Fibroblast of lung (primary cell): ENCODE results near the gene EXOC3. TPM values are rescaled to one million over a fixed set of nuclear protein-coding genes. Genes with fewer than 3 reads are reported as not detected.

ENCODE experiments used
- DNase-seq, 2 donors: peaks; one replicate each; pipeline versions ENCODE4 v3.0.0 to v3.0.0-alpha.2; 2010; ENCODE audit warnings: low read depth in 2 of 2
- H2AFZ ChIP-seq: 2 replicates; pipeline ENCODE4 v1.5.1; 2012; ENCODE audit warnings: low read length, control low read depth, inconsistent platforms
- H3K27ac ChIP-seq: 2 replicates; pipeline ENCODE4 v1.5.1; 2011; ENCODE audit warnings: low read length, control low read depth; ENCODE audit not compliant: insufficient read depth
- H3K27me3 ChIP-seq: 2 replicates; pipeline ENCODE4 v1.5.1; 2011; ENCODE audit warnings: mild to moderate bottlenecking, low read length; ENCODE audit not compliant: control insufficient read depth, insufficient read depth
- H3K36me3 ChIP-seq: 2 replicates; pipeline ENCODE4 v1.5.1; 2011; ENCODE audit warnings: low read length; ENCODE audit not compliant: control insufficient read depth, insufficient read depth
- H3K4me1 ChIP-seq: 2 replicates; pipeline ENCODE4 v1.5.1; 2011; ENCODE audit warnings: low read length; ENCODE audit not compliant: control insufficient read depth, insufficient read depth; ENCODE audit errors: extremely low read depth
- H3K4me2 ChIP-seq: 2 replicates; pipeline ENCODE4 v1.5.1; 2011; ENCODE audit warnings: low read length, control low read depth; ENCODE audit not compliant: insufficient read depth; ENCODE audit errors: extremely low read depth
- H3K4me3 ChIP-seq, 4 experiments: fragments of 200-600 bp in 1 of 4; sonication (generic) in 1 of 4; replicated peaks in 1 of 4; 2 replicates each; pipeline ENCODE4 v1.5.1; 2011 to 2016; ENCODE audit warnings: low read length in 4 of 4, low read depth in 3 of 4, mild to moderate bottlenecking in 3 of 4, control low read depth in 2 of 4, inconsistent platforms in 1 of 4, mixed read lengths in 1 of 4; ENCODE audit not compliant: insufficient read depth in 1 of 4; ENCODE audit errors: control extremely low read depth in 1 of 4
- H3K79me2 ChIP-seq: 2 replicates; pipeline ENCODE4 v1.5.1; 2012; ENCODE audit warnings: mild to moderate bottlenecking, low read length, inconsistent platforms; ENCODE audit not compliant: control insufficient read depth, insufficient read depth
- H3K9ac ChIP-seq: 2 replicates; pipeline ENCODE4 v1.5.1; 2011; ENCODE audit warnings: mild to moderate bottlenecking, low read length, control low read depth; ENCODE audit not compliant: insufficient read depth
- H3K9me3 ChIP-seq: 2 replicates; pipeline ENCODE4 v1.5.1; 2012; ENCODE audit warnings: low read depth, low read length; ENCODE audit not compliant: control insufficient read depth, insufficient read depth
- H4K20me1 ChIP-seq: 2 replicates; pipeline ENCODE4 v1.5.1; 2011; ENCODE audit warnings: low read length; ENCODE audit not compliant: control insufficient read depth, insufficient read depth; ENCODE audit errors: extremely low read depth
- EZH2 ChIP-seq: IDR thresholded peaks from 2 replicates; pipeline ENCODE4 v1.5.1; 2012; ENCODE audit warnings: low read length, control low read depth, mild to moderate bottlenecking; ENCODE audit errors: missing control alignments
- polyA plus RNA-seq, 2 donors: library from polyadenylated mRNA; depleted of rRNA in 1 of 2; stranded (reverse) in 1 of 2; unstranded in 1 of 2; fragments of >200 nt; gene quantifications; 2 replicates each; pipeline ENCODE4 v1.2.1, GENCODE V29; 2011 to 2012; ENCODE audit warnings: missing spikeins in 1 of 2
- total RNA-seq: library from RNA; depleted of rRNA; stranded (reverse); fragments of >200 nt; gene quantifications from 2 replicates; pipeline ENCODE4 v1.2.1, GENCODE V29; 2014
- TF ChIP-seq, protein P1 (sequence below), 2 donors: IDR thresholded peaks in 1 of 2; conservative IDR thresholded peaks in 1 of 2; 1 replicate in 1 of 2; 2 replicates in 1 of 2; pipeline ENCODE4 v1.5.1; 2011 to 2012; ENCODE audit warnings: low read length in 2 of 2, control low read depth in 1 of 2, inconsistent platforms in 1 of 2, low read depth in 1 of 2, mild to moderate bottlenecking in 1 of 2

Gene EXOC3
- total and polyA plus RNA-seq, 2 donors (not counting 1 experiment from before 2014, with no cell fraction given): 19.9 to 34.5 TPM

DNA sequence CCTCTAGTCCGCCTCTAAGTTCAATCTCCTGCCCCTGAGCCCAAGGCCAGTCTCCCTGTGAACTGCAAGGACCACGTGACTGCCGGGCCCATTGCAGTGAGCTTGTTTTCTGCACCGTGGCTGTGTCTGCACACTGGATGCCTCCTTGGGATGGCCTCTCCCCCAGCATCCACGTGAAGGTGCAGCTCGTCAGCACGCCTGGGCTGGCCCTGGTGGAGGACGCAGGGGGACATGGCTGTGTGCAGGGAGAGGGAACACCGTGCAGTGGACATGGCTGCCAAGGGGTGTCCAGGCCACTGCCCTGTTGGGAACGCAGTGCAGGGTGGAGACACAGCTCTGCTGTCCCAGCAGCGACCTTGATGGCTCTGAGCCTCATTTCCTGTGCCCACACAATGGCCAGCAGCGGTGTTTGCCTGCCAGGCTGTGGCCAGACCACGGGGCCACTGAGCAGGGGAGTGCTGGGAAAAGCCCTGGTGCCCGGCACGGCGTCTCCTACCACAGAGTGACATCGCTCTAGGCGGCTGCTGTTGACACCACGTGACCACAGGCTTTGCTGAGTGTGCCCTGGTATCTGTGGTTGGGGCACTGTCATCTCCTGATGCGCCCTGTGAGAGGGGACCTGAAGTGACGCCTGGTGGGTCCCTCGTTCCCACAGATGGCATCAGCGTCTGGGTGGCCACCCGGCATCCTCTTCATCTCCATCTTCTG is 26.9 kb upstream of the EXOC3 start:
- no peak overlapping the region for H3K4me3 ChIP-seq
- no peak overlapping the region for H3K4me2 ChIP-seq
- no peaks in the 10 kb centered on the region for H3K27me3 ChIP-seq
- no peaks in the 10 kb centered on the region for H3K79me2 ChIP-seq
- H3K27ac ChIP-seq: no peak overlapping the region
- peak overlapping the region; percentile 26 for H3K9ac ChIP-seq
- no peak for TF ChIP-seq EZH2
- TF ChIP-seq, protein P1, sequence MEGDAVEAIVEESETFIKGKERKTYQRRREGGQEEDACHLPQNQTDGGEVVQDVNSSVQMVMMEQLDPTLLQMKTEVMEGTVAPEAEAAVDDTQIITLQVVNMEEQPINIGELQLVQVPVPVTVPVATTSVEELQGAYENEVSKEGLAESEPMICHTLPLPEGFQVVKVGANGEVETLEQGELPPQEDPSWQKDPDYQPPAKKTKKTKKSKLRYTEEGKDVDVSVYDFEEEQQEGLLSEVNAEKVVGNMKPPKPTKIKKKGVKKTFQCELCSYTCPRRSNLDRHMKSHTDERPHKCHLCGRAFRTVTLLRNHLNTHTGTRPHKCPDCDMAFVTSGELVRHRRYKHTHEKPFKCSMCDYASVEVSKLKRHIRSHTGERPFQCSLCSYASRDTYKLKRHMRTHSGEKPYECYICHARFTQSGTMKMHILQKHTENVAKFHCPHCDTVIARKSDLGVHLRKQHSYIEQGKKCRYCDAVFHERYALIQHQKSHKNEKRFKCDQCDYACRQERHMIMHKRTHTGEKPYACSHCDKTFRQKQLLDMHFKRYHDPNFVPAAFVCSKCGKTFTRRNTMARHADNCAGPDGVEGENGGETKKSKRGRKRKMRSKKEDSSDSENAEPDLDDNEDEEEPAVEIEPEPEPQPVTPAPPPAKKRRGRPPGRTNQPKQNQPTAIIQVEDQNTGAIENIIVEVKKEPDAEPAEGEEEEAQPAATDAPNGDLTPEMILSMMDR (conservative IDR thresholded peaks at IDR 0.05 in 1 of 2, IDR thresholded peaks at IDR 0.05 in 1 of 2; ENCODE audit: low read depth in 1 of 2, low read length in 2 of 2): no peak
- peaks cover 8% of the 10 kb centered on the region for H3K36me3 ChIP-seq
- no peaks in the 10 kb centered on the region for H4K20me1 ChIP-seq
- H3K9me3 ChIP-seq: no peaks in the 10 kb centered on the region
- no peak for DNase-seq
- H3K4me1 ChIP-seq: peaks cover 5% of the 10 kb centered on the region
- H2AFZ ChIP-seq: no peak overlapping the region

DNA sequence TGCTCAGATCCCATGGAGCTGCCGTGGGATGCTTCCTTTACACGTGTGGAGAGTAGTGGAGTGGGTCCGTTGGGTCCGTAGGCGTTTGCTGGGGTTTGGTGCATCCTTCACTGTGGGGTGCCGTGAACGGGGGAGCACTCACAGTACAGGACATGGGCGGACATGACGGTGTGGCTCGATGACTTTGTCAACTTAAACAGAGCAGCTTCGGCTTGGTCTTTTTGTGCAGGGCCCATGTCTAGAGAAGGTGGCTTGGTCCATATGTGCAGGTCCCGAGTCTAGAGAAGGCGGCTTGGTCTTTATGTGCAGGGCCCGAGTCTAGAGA is 26.4 kb upstream of the EXOC3 start:
- peaks cover 9% of the 10 kb centered on the region for H3K36me3 ChIP-seq
- TF ChIP-seq EZH2: no peak
- TF ChIP-seq, protein P1 (conservative IDR thresholded peaks at IDR 0.05 in 1 of 2, IDR thresholded peaks at IDR 0.05 in 1 of 2; ENCODE audit: low read depth in 1 of 2, low read length in 2 of 2): no peak
- H2AFZ ChIP-seq: no peak overlapping the region
- H3K4me1 ChIP-seq: peaks cover 5% of the 10 kb centered on the region
- no peak for DNase-seq
- H4K20me1 ChIP-seq: no peaks in the 10 kb centered on the region
- no peaks in the 10 kb centered on the region for H3K27me3 ChIP-seq
- H3K9ac ChIP-seq: no peak overlapping the region
- no peaks in the 10 kb centered on the region for H3K79me2 ChIP-seq
- no peaks in the 10 kb centered on the region for H3K9me3 ChIP-seq
- no peak overlapping the region for H3K4me2 ChIP-seq
- H3K4me3 ChIP-seq: no peak overlapping the region
- no peak overlapping the region for H3K27ac ChIP-seq

DNA sequence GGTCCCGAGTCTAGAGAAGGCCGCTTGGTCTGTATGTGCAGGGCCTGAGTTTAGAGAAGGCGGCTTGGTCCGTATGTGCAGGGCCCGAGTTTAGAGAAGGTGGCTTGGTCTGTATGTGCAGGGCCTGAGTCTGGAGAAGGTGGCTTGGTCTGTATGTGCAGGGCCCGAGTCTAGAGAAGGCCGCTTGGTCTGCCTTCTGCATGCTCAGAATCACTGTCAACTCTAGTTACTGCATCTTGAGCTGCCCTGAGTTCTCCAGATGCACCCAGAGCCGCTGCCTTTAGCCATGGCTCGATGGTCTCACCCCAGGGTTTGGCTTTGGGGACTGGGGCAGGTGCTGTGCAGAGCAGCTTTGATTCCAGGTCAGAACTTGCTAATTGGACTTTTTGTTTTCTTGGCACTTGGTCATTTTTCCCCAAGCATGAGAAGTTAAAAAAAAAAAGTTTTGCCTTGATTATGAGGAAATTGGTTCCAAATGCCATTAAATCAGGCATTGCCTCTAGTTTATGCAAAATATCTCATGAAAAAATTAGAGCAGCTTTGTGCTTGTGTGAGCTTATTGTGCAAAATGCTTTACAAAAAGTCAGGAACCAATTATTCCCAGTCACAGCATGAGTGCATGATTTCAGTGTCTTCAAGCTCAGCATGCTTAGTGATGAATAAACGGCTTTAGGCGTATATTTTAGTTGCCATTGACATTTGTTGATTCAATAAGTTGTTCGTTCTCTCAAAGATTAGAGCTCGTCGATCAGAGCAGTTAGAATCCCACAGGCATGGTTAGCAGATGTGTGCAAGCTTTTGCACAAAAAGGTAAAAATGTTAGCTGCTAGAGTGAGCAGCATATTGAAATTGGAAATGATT is 25.4 kb upstream of the EXOC3 start:
- no peaks in the 10 kb centered on the region for H3K79me2 ChIP-seq
- H3K27ac ChIP-seq: no peak overlapping the region

More for the DNA sequence above, 25.4 kb upstream of the EXOC3 start:
- Histone ChIP-seq H3K4me3 (no peak overlapping the region), H3K36me3 (peaks cover 11% of the 10 kb centered on the region), H3K9ac (no peak overlapping the region), H3K27me3 (no peaks in the 10 kb centered on the region), H3K4me1 (peaks cover 5% of the 10 kb centered on the region), H2AFZ (no peak overlapping the region), H3K9me3 (no peaks in the 10 kb centered on the region), H3K4me2 (no peak overlapping the region), H4K20me1 (no peaks in the 10 kb centered on the region)
- DNase-seq: no peak
- no peak for TF ChIP-seq EZH2
- TF ChIP-seq, protein P1 (conservative IDR thresholded peaks at IDR 0.05 in 1 of 2, IDR thresholded peaks at IDR 0.05 in 1 of 2; ENCODE audit: low read depth in 1 of 2, low read length in 2 of 2): no peak
